Measurements from ENCODE around the gene CYP3A5. TPM values are rescaled to one million over a fixed set of nuclear protein-coding genes. Genes with fewer than 3 reads are reported as not detected.
"Not testable (repeated sequence)": the region's sequence is repeated elsewhere in the genome, so short reads cannot be mapped to it uniquely, and the experiment has no call there.

Gene CYP3A5
- total and polyA plus RNA-seq, 9 of the 15 experiments (the other 6 are each of a cell fraction or from before 2014, with no cell fraction given): 0.73 to 2.8 (median 1.5) TPM

- peak; percentile 76 for TF ChIP-seq FOXM1 (IDR thresholded peaks at IDR 0.05; ENCODE audit: low read depth)
- not testable (repeated sequence) for TF ChIP-seq FOXM1 (CRISPR knock-in tag; IDR thresholded peaks at IDR 0.05; ENCODE audit: low read depth); ZBTB40 (CRISPR knock-in tag; IDR thresholded peaks at IDR 0.05)
- peak; percentile 65 for TF ChIP-seq EP300 (IDR thresholded peaks at IDR 0.05; ENCODE audit: low read length)
- TF ChIP-seq KDM1A (IDR thresholded peaks at IDR 0.05): peak; percentile 66 to 67
- peak; percentile 93 for TF ChIP-seq NCOR1 (IDR thresholded peaks at IDR 0.05)
- peak; percentile 74; the same call in 1 of the 2 replicates for TF ChIP-seq MITF (IDR thresholded peaks at IDR 0.05)
- peak; percentile 25; the same call in 1 of the 2 replicates for TF ChIP-seq ZNF134 (CRISPR knock-in tag; conservative IDR thresholded peaks at IDR 0.05)
- peak; percentile 95 for TF ChIP-seq CBFA2T2 (conservative IDR thresholded peaks at IDR 0.05)
- peak; percentile 73; the same call in 1 of the 2 replicates for TF ChIP-seq NCOA1 (IDR thresholded peaks at IDR 0.05; ENCODE audit: low read depth)
- 0 out of 2 replicates have a peak, but pooled peaks have one; percentile 21 for TF ChIP-seq TFAP4 (CRISPR knock-in tag; IDR thresholded peaks at IDR 0.05; ENCODE audit: borderline replicate concordance)
- peak; percentile 54; the same call in 1 of the 2 replicates for TF ChIP-seq RAD51 (IDR thresholded peaks at IDR 0.05; ENCODE audit: borderline replicate concordance, low read depth)
- TF ChIP-seq HBP1 (CRISPR knock-in tag; IDR thresholded peaks at IDR 0.05): 0 out of 2 replicates have a peak, but pooled peaks have one; percentile 21
- TF ChIP-seq EHMT2 (IDR thresholded peaks at IDR 0.05): peak; percentile 67
- TF ChIP-seq NCOA4 (IDR thresholded peaks at IDR 0.05; ENCODE audit: partially characterized antibody): peak; percentile 50
- TF ChIP-seq ZBTB40 (IDR thresholded peaks at IDR 0.05): peak; percentile 63
- 0 out of 2 replicates have a peak, but pooled peaks have one; percentile 15 for TF ChIP-seq L3MBTL2 (IDR thresholded peaks at IDR 0.05)
- TF ChIP-seq PHB2 (IDR thresholded peaks at IDR 0.05; ENCODE audit: low read depth): peak; percentile 82
Measured at GRCh38 chr7:99723201-99723600, 43.4 kb upstream of the CYP3A5 start (continued).

Measured in K562 (cell line).